DND-41 (cell line): ENCODE results near the gene MAL.

Source experiments
- ATAC-seq: fragments of 200-7000 bp; cut with Tn5 transposase; 3 replicates; pipeline ENCODE4 v1.9.1; 2021; ENCODE audit warnings: low read depth; ENCODE audit not compliant: insufficient read depth
- DNase-seq: peaks from one replicate; pipeline ENCODE4 v3.0.0-alpha.2; 2020
- H2AFZ ChIP-seq: 2 replicates; pipeline ENCODE4 v1.6.0; 2012; ENCODE audit warnings: low read depth, low read length
- H3K27ac ChIP-seq: 2 replicates; pipeline ENCODE4 v1.5.1; 2012; ENCODE audit warnings: low read length, inconsistent platforms
- H3K27me3 ChIP-seq: fragments of 200-600 bp; sonication (generic); 2 replicates; pipeline ENCODE4 v1.6.0; 2012; ENCODE audit warnings: low read length, mild to moderate bottlenecking, inconsistent platforms; ENCODE audit not compliant: insufficient read depth, poor library complexity
- H3K36me3 ChIP-seq: 2 replicates; pipeline ENCODE4 v1.5.1; 2012; ENCODE audit warnings: low read length, inconsistent platforms; ENCODE audit not compliant: insufficient read depth
- H3K4me1 ChIP-seq: 2 replicates; pipeline ENCODE4 v1.5.1; 2012; ENCODE audit warnings: mild to moderate bottlenecking, low read length; ENCODE audit not compliant: insufficient read depth
- H3K4me2 ChIP-seq: 2 replicates; pipeline ENCODE4 v1.6.0; 2012; ENCODE audit warnings: mild to moderate bottlenecking, moderate library complexity, low read length, inconsistent platforms; ENCODE audit not compliant: insufficient read depth
- H3K4me3 ChIP-seq, 2 experiments: fragments of 200-600 bp in 1 of 2; shearing (Covaris generic) in 1 of 2; 2 replicates each; pipeline ENCODE4 v1.5.1; 2012 to 2016; ENCODE audit warnings: inconsistent platforms in 2 of 2, low read length in 2 of 2, mild to moderate bottlenecking in 2 of 2, low read depth in 1 of 2, moderate library complexity in 1 of 2
- H3K79me2 ChIP-seq: 2 replicates; pipeline ENCODE4 v1.6.0; 2012; ENCODE audit warnings: low read length, inconsistent platforms; ENCODE audit not compliant: insufficient read depth
- H3K9ac ChIP-seq: 2 replicates; pipeline ENCODE4 v1.6.0; 2012; ENCODE audit warnings: low read depth, mild to moderate bottlenecking, inconsistent platforms, low read length, moderate library complexity
- H3K9me3 ChIP-seq: 2 replicates; pipeline ENCODE4 v1.5.1; 2012; ENCODE audit warnings: low read length, moderate library complexity, mild to moderate bottlenecking, inconsistent platforms; ENCODE audit not compliant: insufficient read depth, severe bottlenecking
- H4K20me1 ChIP-seq: 2 replicates; pipeline ENCODE4 v1.6.0; 2012; ENCODE audit warnings: low read length; ENCODE audit not compliant: insufficient read depth
- EZH2 ChIP-seq: IDR thresholded peaks from 3 replicates; pipeline ENCODE4 v1.6.1; 2012; ENCODE audit warnings: borderline replicate concordance, low read depth, mild to moderate bottlenecking, moderate library complexity, low read length, inconsistent platforms; ENCODE audit not compliant: severe bottlenecking
- TF ChIP-seq, protein P1 (sequence below): IDR thresholded peaks from 2 replicates; pipeline ENCODE4 v1.5.1; 2012; ENCODE audit warnings: borderline replicate concordance, low read length, moderate library complexity, mild to moderate bottlenecking; ENCODE audit not compliant: poor library complexity, severe bottlenecking; ENCODE audit errors: extremely low read depth

MAL gene

DNA sequence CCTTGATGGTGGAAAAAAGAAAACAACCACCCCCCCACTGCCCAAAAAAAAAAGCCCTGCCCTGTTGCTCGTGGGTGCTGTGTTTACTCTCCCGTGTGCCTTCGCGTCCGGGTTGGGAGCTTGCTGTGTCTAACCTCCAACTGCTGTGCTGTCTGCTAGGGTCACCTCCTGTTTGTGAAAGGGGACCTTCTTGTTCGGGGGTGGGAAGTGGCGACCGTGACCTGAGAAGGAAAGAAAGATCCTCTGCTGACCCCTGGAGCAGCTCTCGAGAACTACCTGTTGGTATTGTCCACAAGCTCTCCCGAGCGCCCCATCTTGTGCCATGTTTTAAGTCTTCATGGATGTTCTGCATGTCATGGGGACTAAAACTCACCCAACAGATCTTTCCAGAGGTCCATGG is 28.0 kb downstream of the MAL start:
- no peaks in the 10 kb centered on the region for H4K20me1 ChIP-seq
- H3K27me3 ChIP-seq: no peaks in the 10 kb centered on the region
- TF ChIP-seq, protein P1, sequence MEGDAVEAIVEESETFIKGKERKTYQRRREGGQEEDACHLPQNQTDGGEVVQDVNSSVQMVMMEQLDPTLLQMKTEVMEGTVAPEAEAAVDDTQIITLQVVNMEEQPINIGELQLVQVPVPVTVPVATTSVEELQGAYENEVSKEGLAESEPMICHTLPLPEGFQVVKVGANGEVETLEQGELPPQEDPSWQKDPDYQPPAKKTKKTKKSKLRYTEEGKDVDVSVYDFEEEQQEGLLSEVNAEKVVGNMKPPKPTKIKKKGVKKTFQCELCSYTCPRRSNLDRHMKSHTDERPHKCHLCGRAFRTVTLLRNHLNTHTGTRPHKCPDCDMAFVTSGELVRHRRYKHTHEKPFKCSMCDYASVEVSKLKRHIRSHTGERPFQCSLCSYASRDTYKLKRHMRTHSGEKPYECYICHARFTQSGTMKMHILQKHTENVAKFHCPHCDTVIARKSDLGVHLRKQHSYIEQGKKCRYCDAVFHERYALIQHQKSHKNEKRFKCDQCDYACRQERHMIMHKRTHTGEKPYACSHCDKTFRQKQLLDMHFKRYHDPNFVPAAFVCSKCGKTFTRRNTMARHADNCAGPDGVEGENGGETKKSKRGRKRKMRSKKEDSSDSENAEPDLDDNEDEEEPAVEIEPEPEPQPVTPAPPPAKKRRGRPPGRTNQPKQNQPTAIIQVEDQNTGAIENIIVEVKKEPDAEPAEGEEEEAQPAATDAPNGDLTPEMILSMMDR: peak; percentile 15
- TF ChIP-seq EZH2: no peak
- H3K79me2 ChIP-seq: no peaks in the 10 kb centered on the region
- H3K4me1 ChIP-seq: peaks cover 12% of the 10 kb centered on the region; the same call in 1 of the 2 replicates
- H3K27ac ChIP-seq: no peak overlapping the region; the same call in 1 of the 2 replicates
- H2AFZ ChIP-seq: no peak overlapping the region
- no peak overlapping the region for H3K4me2 ChIP-seq
- no peaks in the 10 kb centered on the region for H3K9me3 ChIP-seq
- H3K9ac ChIP-seq: no peak overlapping the region
- H3K36me3 ChIP-seq: peaks cover 49% of the 10 kb centered on the region
- H3K4me3 ChIP-seq: no peak overlapping the region
- ATAC-seq (no peak), DNase-seq (peak; percentile 15)

DNA sequence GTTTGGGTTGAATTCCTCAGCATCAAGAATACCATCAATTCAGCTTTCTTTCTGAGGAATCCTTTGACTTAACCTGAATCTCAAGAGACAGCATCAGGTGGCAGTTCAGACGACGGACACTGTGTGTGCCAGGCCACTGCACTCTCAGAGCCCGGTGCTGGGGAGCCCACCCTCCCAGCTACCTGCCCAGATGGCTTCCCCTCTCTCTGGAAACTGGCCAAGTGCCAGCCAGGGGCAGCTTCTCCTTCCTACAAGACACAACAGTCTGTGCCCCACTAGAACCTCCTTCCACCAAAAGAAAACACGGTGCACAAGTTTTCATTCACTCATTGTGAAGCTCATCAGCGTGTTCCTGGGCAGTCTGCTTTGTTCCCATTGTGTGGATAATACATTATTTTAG is 28.5 kb downstream of the MAL start:
- Histone ChIP-seq H3K27ac (no peak overlapping the region; the same call in 1 of the 2 replicates), H3K4me2 (no peak overlapping the region), H3K9ac (no peak overlapping the region), H3K36me3 (peaks cover 45% of the 10 kb centered on the region), H3K79me2 (no peaks in the 10 kb centered on the region), H3K9me3 (no peaks in the 10 kb centered on the region), H4K20me1 (no peaks in the 10 kb centered on the region), H3K27me3 (no peaks in the 10 kb centered on the region), H3K4me1 (peaks cover 12% of the 10 kb centered on the region; the same call in 1 of the 2 replicates), H3K4me3 (no peak overlapping the region), H2AFZ (no peak overlapping the region)
- DNase-seq: no peak
- no peak for ATAC-seq
- TF ChIP-seq, protein P1: no peak
- no peak for TF ChIP-seq EZH2

DNA sequence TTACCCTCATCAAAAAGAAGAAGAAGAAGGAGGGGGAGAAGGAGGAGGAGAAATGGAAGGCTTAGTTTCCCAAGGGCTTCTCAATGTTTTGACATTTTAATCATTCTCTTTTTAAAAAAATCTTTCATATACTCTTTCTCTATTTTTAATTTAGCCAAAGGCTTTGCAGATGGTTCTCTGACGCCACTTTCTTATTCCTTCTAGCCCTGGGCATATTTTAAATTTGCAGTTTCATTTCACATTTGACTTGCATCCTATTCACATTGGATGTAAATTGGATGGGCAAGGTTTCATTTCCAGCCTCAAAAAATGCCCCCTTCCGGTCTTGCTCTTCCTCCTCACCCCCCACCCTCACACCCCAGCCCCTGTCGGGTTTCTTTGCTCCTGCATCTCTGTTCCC is 29.8 kb downstream of the MAL start:
- no peak for DNase-seq
- Histone ChIP-seq H2AFZ (no peak overlapping the region), H4K20me1 (no peaks in the 10 kb centered on the region), H3K27ac (no peak overlapping the region), H3K4me2 (no peak overlapping the region), H3K9ac (no peak overlapping the region), H3K36me3 (peaks cover 33% of the 10 kb centered on the region), H3K4me1 (peaks cover 12% of the 10 kb centered on the region; the same call in 1 of the 2 replicates), H3K9me3 (no peaks in the 10 kb centered on the region), H3K27me3 (no peaks in the 10 kb centered on the region), H3K4me3 (no peak overlapping the region), H3K79me2 (no peaks in the 10 kb centered on the region)
- no peak for ATAC-seq
- TF ChIP-seq, protein P1: no peak
- TF ChIP-seq EZH2: no peak
